DND-41 (cell line): ENCODE data around the gene ZKSCAN4.

Experiments
- EZH2 ChIP-seq: IDR thresholded peaks from 3 replicates; pipeline ENCODE4 v1.6.1; 2012; ENCODE audit warnings: borderline replicate concordance, low read depth, mild to moderate bottlenecking, moderate library complexity, low read length, inconsistent platforms; ENCODE audit not compliant: severe bottlenecking
- TF ChIP-seq, protein P1 (sequence below): IDR thresholded peaks from 2 replicates; pipeline ENCODE4 v1.5.1; 2012; ENCODE audit warnings: borderline replicate concordance, low read length, moderate library complexity, mild to moderate bottlenecking; ENCODE audit not compliant: poor library complexity, severe bottlenecking; ENCODE audit errors: extremely low read depth

- TF ChIP-seq, protein P1, sequence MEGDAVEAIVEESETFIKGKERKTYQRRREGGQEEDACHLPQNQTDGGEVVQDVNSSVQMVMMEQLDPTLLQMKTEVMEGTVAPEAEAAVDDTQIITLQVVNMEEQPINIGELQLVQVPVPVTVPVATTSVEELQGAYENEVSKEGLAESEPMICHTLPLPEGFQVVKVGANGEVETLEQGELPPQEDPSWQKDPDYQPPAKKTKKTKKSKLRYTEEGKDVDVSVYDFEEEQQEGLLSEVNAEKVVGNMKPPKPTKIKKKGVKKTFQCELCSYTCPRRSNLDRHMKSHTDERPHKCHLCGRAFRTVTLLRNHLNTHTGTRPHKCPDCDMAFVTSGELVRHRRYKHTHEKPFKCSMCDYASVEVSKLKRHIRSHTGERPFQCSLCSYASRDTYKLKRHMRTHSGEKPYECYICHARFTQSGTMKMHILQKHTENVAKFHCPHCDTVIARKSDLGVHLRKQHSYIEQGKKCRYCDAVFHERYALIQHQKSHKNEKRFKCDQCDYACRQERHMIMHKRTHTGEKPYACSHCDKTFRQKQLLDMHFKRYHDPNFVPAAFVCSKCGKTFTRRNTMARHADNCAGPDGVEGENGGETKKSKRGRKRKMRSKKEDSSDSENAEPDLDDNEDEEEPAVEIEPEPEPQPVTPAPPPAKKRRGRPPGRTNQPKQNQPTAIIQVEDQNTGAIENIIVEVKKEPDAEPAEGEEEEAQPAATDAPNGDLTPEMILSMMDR, result no peak
- no peak for TF ChIP-seq EZH2
Measured at GRCh38 chr6:28254121-28254519, 2.1 kb upstream of the ZKSCAN4 start.
